Fibroblast of lung (primary cell): ENCODE measurements around the gene HEPACAM.

Source experiments
- CTCF ChIP-seq, 2 donors: IDR thresholded peaks in 1 of 2; conservative IDR thresholded peaks in 1 of 2; 1 replicate in 1 of 2; 2 replicates in 1 of 2; pipeline ENCODE4 v1.5.1; 2011 to 2012; ENCODE audit warnings: low read length in 2 of 2, control low read depth in 1 of 2, inconsistent platforms in 1 of 2, low read depth in 1 of 2, mild to moderate bottlenecking in 1 of 2
- EZH2 ChIP-seq: IDR thresholded peaks from 2 replicates; pipeline ENCODE4 v1.5.1; 2012; ENCODE audit warnings: low read length, control low read depth, mild to moderate bottlenecking; ENCODE audit errors: missing control alignments

- TF ChIP-seq EZH2 (no peak), CTCF (conservative IDR thresholded peaks at IDR 0.05 in 1 of 2, IDR thresholded peaks at IDR 0.05 in 1 of 2; ENCODE audit: low read depth in 1 of 2, low read length in 2 of 2) (no peak)
These were observed 58.8 kb downstream of the HEPACAM start for GRCh38 chr11:124876818-124877630.
